ENCODE results near the gene CD8B2. TPM values are rescaled to one million over a fixed set of nuclear protein-coding genes. Genes with fewer than 3 reads are reported as not detected.
"Not testable (repeated sequence)": the region's sequence is repeated elsewhere in the genome, so short reads cannot be mapped to it uniquely, and the experiment has no call there.

CD8B2 gene
- polyA plus RNA-seq, 4 donors: 0.13 to 0.24 (median 0.21) TPM

DNA sequence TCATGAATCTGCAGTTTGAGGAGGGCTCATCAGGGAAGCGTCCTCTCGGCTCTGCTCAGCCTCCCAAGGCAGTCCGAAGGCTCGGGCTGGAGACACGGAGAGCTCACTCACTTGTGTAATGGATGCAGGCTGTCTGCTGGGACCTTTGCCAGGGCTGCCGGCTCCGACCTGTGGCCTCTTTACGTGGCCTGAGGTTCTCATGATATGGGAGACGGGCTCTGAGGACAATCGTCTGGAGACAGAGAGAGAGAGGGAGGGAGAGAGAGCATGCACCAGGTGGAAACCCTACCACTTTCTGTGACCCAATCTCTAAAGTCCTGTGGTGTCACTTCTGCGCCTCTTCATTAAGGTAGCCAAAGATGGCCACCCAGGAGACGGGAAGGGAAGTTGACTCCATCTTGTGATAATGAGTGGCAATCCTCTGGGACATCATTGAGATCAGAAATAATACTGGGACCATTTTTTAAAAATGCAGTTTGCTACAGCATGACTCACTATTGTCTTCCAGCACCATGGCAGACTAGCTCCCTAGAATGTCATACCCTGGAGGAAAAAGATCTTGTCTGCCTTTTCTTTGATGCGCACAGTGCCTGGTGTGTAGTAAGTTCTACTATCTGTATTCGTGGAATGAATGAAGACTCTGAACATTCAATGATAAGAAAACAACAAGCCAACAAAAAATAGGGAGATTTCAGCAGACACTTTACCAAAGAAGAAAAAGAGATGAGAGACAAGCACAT is 60.2 kb downstream of the CD8B2 start:
- no peak for DNase-seq (ENCODE audit: low read depth in 4 of 4, low spot score in 2 of 4)

DNA sequence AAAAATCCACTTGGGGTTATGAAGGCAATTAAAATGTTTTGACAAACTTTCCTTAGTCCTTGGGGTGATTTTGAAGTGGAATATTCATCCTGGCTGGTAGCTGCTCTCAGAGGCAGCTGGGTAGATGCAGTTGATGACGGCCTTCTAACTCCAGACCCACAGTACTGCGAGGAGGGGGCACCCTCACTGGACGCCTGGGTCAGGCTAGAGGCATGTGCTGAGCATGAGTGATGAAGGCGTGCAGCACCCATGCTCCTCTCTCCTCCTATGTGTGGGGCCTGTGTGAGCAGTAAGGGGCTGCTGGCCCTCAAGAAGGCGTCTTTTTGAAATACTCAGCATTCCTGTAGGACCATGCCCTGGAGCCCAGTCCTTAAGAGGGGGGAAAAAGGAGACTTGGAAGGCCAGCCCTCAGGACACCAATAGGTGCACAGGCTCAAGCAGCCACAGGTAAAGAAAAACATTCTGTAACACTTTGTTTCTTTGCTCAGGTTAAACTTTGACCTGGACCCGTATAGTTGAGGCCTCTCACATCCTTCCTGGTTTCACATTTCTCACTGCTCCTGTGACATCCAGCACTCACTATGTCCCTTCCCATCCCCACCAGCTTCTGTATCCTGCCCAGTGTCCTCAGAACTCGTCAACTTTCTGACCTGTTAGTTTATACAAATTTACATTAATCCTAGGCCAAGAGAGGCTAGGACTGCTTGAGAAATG is 64.4 kb downstream of the CD8B2 start:
- DNase-seq (ENCODE audit: low read depth in 4 of 4, low spot score in 2 of 4): no peak

DNA sequence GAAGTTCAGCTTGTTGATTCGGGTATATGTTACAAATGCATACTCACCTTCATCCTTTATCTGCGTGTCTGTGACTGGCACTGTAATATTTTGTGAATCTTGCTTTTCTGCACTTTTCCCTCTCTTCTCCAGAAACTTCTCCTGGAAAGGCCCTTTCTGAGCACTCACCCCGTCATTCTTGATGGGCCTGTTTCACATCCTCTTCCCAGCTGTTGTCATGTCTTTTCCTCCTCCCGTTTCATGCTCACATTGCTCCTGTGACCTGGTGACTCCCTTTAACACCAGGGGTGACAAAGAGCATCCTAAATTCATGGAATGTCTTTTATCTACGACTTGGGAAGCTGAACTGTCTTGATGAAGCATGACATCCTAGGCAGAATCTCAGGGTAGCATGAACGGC is 65.8 kb downstream of the CD8B2 start:
- DNase-seq (ENCODE audit: low read depth in 4 of 4, low spot score in 2 of 4): no peak

DNA sequence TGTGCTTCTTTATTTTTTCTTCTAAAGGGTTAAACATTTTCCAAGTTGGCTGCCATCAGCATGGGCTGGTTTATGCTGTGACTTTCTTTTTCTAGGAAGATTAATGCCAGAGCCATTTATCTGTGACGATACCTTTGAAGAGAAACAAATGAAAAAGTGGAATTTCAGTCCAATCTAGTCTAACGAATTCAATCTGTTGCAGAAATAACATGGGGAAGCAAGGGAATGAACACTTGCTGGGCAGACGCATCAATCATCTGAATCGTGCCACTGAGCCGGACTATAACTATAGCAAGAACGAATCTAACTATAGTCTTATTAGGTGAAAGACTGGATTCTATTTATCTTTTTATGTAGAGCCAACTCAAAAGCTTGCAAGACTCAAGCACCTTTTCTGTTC is 66.2 kb downstream of the CD8B2 start:
- DNase-seq (ENCODE audit: low read depth in 4 of 4, low spot score in 2 of 4): no peak

DNA sequence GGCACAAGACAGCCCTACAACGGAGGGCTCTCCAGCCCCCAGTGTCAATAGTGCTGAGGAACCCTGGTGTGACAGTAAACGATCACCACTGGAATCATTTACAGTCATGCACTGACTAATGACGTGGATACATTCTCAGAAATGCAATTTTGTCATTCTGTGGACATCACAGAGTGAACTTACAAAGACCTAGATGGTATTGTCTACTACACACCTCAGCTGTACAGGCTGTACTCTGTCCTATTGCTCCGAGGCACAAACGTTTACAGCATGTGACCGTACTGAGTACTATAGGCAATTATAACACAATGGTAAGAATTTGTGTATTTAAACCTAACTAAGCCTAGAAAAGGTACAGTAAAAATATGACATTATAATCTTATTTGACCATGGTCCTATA is 67.2 kb downstream of the CD8B2 start:
- DNase-seq (ENCODE audit: low read depth in 4 of 4, low spot score in 2 of 4): no peak

DNA sequence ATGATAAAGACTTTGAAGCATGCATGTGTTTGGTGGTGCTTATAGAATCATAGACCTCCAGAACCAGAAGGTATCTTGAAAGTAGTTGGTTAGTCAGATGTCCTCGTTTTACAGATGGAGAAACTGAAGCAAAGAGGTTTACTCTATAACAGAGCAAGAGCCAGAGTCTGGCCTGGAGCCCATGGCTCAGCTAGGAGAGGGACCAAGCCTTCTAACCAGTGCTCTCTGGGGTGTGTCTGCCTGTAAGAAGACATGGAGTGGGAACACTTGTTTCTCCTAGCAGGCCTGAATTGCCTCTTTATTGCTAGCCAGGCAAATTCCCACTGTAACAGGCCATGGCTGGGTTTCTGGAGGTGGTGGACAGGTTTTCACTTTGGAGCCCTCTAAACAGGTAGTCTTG is 67.9 kb downstream of the CD8B2 start:
- DNase-seq (ENCODE audit: low read depth in 4 of 4, low spot score in 2 of 4): no peak

DNA sequence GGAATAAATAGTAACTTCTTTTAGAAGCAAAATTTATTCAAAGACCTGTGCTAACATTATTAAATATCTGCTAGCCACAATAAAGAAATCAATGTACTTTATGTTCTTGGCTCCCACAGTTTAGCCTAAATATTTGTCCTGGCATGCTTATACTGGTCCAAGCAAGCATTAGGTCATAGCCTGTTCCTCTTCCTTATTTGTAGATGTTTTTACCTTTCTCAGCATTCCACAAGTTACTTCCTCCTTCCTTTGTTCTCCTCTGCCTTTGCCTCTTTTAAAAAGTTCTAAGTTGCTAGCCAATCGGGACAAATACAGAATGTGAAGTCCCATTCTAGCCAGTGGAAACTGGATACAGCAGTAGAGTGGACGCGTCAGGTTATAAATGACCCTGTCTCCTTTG is 72.6 kb downstream of the CD8B2 start:
- not testable (repeated sequence) for DNase-seq (ENCODE audit: low read depth in 4 of 4, low spot score in 2 of 4)

DNA sequence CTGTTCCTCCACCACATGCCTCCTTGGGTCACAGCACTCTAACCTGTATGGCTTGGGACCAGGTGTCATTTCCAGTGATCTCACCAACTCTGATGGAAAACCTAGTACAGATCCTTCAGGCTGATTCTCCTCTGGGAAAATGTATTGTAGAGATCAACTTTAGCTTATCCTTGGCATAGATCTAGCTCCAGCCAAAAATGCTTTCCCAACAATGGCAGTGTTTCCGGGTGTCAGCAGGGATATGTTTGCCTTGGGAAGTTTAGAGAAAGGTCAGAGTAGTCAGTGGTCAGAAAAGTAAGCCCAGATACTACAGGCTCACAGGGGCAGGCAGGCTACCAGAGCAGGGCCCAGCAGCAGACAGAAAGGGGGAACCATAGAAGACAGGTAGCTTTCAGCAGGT is 73.6 kb downstream of the CD8B2 start:
- DNase-seq (ENCODE audit: low read depth in 4 of 4, low spot score in 2 of 4): no peak

DNA sequence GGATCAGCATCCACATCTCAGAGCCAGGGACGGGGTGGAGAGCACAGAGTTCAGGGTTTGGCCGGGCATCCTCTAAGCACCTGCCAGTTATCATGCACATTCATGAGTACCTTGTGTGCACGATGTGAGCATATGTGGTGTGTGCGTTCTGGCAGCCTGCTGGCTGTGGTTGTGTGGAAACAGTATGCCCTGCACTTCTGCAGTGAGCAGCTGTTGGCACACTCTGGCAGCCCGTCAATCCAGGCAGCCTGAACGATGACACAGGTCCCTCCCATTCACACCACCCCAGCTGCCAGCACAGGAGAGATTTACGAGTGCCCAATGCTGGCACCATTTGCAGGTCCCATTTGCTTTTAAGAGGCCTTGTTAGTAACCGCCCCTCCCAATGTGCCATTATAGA is 74.2 kb downstream of the CD8B2 start:
- no peak for DNase-seq (ENCODE audit: low read depth in 4 of 4, low spot score in 2 of 4)

DNA sequence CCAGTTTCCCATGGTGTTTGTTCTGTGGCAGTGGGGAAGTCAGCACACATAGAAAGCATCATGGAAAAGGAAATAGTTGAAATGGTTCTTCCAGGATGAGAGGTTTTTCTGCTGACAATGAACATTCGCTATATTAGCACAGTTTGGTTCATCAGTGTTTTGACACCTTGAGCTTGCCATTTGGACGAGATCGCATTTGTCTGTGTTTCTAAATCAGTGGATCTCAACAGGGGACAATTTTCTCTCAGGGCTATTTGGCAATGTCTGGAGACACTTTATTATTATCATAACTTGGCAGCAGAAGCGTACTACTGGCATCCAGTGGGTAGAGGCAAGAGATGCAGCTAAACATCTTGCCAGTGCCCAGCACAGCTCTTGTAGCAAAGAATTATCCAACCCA is 74.6 kb downstream of the CD8B2 start:
- no peak for DNase-seq (ENCODE audit: low read depth in 4 of 4, low spot score in 2 of 4)

DNA sequence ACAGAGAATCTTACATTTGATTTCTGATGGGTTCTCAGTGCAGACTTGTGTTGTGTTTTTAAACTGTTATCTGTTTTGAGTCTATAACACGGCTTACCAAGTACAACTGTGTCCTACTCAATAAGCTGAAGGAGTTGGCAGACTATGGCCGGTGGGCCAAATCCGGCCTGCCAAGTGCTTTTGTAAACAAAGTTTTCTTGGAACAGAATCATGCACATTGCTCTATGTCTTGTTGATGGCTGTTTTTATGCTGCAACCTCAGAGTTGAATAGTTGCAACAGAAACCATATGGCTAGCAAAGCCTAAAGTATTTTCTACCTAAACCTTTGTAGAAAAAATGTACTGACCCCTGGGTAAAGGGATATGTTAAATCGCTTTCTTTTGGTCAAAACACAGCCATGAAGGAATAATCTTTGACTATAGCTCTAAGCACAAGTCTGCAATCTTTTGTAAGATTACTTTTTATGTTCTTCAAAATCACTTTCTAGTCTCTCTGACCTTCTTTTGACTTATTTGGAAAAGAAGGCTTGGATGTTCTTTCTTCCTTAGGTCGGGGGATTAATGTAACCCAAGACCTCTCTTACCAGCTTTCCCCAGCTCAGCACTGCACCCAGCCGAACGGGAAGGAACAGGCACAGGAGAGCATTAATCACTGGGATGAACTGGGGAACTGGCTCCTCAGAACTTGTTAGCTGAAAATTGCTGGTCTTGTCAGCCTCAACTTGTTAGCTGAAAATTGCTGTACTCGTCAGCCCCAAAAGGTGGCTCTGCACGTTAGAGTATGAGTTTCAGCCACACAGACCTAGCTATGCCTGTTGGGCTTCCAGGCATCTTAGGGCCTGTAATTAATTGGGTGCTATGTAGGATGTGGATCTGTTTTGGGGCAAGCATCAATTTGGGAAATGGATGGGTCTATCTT is 75.4 kb downstream of the CD8B2 start:
- DNase-seq (ENCODE audit: low read depth in 4 of 4, low spot score in 2 of 4): no peak

DNA sequence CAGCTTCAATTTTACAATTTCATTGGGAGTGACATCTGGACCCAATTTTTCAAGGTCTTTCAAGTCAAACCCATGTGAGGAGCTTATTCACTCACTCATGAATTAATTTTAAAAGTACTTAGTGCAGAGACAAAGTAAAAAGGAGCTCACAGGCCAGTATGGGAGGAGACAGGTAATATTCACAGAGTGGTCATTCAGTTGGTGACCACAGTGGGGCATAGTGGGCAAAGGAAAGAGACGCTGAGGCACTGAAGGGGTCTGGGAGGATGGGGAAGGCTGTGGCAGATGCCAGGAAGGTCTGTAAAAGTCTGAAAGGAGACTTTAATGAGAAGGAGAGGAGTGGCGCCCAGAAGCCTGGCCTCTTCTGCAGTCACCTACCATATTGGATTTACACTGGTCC is 76.0 kb downstream of the CD8B2 start:
- no peak for DNase-seq (ENCODE audit: low read depth in 4 of 4, low spot score in 2 of 4)

DNA sequence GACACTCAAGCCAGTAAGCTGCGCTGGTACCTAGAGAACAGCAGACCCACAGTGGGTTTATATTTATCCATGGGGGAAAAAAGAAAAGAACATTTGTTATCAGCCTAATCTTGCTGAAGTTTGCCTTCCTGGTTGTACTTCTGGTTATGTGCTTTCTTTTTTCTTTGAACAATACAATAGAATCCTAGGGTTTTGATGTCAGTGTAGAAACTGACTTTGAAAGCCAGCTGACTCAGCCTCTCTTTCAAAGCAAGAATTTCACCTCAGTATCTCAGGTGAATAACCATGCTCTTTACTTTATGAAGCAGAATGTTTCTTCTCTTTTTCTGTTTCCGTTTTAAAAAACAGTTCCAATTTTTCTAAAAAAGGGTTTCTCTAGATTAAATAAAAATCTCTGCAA is 78.4 kb downstream of the CD8B2 start:
- DNase-seq (ENCODE audit: low read depth in 4 of 4, low spot score in 2 of 4): no peak

DNA sequence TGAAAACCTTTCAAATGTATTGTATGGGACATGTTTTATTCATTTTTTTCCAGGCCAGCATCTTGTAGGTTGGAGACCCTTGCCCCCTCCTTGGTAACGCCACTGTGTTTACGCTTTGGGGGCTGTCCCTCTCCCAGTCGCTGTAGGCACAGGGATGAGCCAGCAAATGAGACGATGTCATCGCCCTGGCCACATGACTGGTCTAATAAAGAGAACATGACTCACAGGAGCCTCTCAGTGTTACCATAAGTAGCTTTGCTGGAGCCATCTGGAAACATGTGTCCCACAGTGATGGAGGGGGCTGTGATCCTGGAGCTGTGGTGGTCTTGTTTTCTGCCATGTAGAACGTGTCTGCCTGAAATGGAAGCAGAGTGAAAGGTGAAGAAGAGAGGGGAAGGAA is 78.9 kb downstream of the CD8B2 start:
- no peak for DNase-seq (ENCODE audit: low read depth in 4 of 4, low spot score in 2 of 4)

DNA sequence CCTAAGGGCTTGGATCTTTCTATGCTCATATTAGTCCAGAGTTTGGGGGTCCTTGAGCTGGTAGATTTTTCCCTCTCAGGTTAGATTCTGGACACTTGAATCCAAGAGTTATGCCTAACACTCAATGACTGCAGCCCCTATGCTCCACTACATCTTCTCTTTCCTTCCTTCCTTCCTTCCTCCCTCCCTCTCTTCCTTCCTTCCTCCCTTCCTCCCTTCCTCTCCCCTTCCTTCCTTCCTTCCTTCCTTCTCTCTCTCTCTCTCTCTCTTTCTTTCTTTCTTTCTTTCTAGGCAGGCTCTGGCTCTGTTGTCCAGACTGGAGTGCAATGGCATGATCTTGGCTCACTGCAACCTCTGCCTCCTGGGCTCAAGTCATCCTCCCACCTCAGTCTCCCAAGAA is 79.3 kb downstream of the CD8B2 start:
- DNase-seq (ENCODE audit: low read depth in 4 of 4, low spot score in 2 of 4): not testable (repeated sequence)

DNA sequence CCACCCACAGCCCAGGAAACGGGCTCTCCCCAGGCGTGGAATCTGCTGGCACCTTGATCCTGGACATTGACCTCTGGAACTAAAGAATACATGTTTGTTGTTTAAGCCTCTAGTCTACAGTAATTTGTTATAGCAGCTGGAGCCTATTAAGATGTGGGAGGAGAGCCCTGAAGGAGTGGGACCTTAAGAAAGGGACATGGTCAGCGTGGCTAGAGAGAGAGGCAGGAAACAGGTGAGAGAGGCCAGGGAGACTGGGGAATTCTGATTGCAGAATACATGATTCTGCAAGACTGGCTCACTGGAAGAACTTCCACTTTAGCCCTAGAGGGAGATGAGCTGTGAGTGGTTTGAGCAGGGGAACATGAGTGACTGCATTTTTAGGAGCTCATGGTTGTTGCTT is 83.2 kb downstream of the CD8B2 start:
- no peak for DNase-seq (ENCODE audit: low read depth in 4 of 4, low spot score in 2 of 4)

Other genes starting within 250 kb of the CD8B2 start
- gene RGPD3, start 19.0 kb upstream of the CD8B2 start, polyA plus RNA-seq (ENCODE audit: insufficient read length in 4 of 4): under 1 TPM; 0.27 to 0.46 (median 0.42) TPM

Measured in left renal cortex interstitium (tissue), 4 donors.